H9 (cell line): ENCODE measurements around the gene TGFB1I1. TPM values are rescaled to one million over a fixed set of nuclear protein-coding genes. Genes with fewer than 3 reads are reported as not detected.

Experiments
- DNase-seq: peaks from one replicate; pipeline ENCODE4 v3.0.0-alpha.2; 2017
- H2AFZ ChIP-seq: one replicate; pipeline ENCODE4 v1.6.1; 2013; ENCODE audit warnings: mild to moderate bottlenecking, low read length, control low read depth, moderate library complexity
- H2AK5ac ChIP-seq: 2 replicates; pipeline ENCODE4 v1.6.1; 2013; ENCODE audit warnings: low read length, control low read depth, mixed read lengths; ENCODE audit not compliant: insufficient read length
- H2BK120ac ChIP-seq: one replicate; pipeline ENCODE4 v1.6.1; 2013; ENCODE audit warnings: low read depth, mild to moderate bottlenecking, low read length, control low read depth, inconsistent platforms; ENCODE audit not compliant: poor library complexity, severe bottlenecking
- H2BK12ac ChIP-seq: 2 replicates; pipeline ENCODE4 v1.6.1; 2013; ENCODE audit warnings: low read length, control low read depth, mixed read lengths, low read depth; ENCODE audit not compliant: insufficient read length
- H2BK15ac ChIP-seq: 2 replicates; pipeline ENCODE4 v1.6.1; 2013; ENCODE audit warnings: low read depth, low read length, control low read depth
- H2BK20ac ChIP-seq: one replicate; pipeline ENCODE4 v1.6.1; 2013; ENCODE audit warnings: low read depth, mild to moderate bottlenecking, low read length, control low read depth, inconsistent platforms; ENCODE audit not compliant: poor library complexity, severe bottlenecking
- H2BK5ac ChIP-seq: 2 replicates; pipeline ENCODE4 v1.6.1; 2013; ENCODE audit warnings: low read length, control low read depth, mixed read lengths; ENCODE audit not compliant: insufficient read length
- H3K14ac ChIP-seq: 2 replicates; pipeline ENCODE4 v1.6.1; 2013; ENCODE audit warnings: low read length, control low read depth; ENCODE audit not compliant: insufficient read depth
- H3K18ac ChIP-seq: 2 replicates; pipeline ENCODE4 v1.6.1; 2013; ENCODE audit warnings: low read depth, mild to moderate bottlenecking, mixed read lengths, low read length, control low read depth; ENCODE audit not compliant: insufficient read length
- H3K23ac ChIP-seq: 2 replicates; pipeline ENCODE4 v1.6.1; 2013; ENCODE audit warnings: low read length, control low read depth, mixed read lengths, low read depth; ENCODE audit not compliant: insufficient read length
- H3K23me2 ChIP-seq: 2 replicates; pipeline ENCODE4 v1.6.1; 2013; ENCODE audit warnings: low read depth, mild to moderate bottlenecking, mixed read lengths, low read length, control low read depth; ENCODE audit not compliant: insufficient read length, poor library complexity, severe bottlenecking
- H3K27ac ChIP-seq: 2 replicates; pipeline ENCODE4 v1.5.1; 2013; ENCODE audit warnings: low read length, control low read depth, mixed read lengths, low read depth; ENCODE audit not compliant: insufficient read length
- H3K27me3 ChIP-seq: 2 replicates; pipeline ENCODE4 v1.6.1; 2013; ENCODE audit warnings: low read length, control low read depth, inconsistent platforms; ENCODE audit not compliant: insufficient read depth
- H3K4ac ChIP-seq: 2 replicates; pipeline ENCODE4 v1.6.1; 2013; ENCODE audit warnings: low read depth, mild to moderate bottlenecking, control low read depth, inconsistent platforms, low read length, moderate library complexity
- H3K4me1 ChIP-seq: 2 replicates; pipeline ENCODE4 v1.6.1; 2013; ENCODE audit warnings: low read length, control low read depth, inconsistent platforms; ENCODE audit not compliant: insufficient read depth
- H3K4me2 ChIP-seq: 2 replicates; pipeline ENCODE4 v1.6.1; 2013; ENCODE audit warnings: low read length, control low read depth, mixed read lengths; ENCODE audit not compliant: insufficient read length, insufficient read depth
- H3K56ac ChIP-seq: 2 replicates; pipeline ENCODE4 v1.6.1; 2013; ENCODE audit warnings: low read depth, mild to moderate bottlenecking, mixed read lengths, low read length, control low read depth; ENCODE audit not compliant: insufficient read length
- H3K79me1 ChIP-seq: 2 replicates; pipeline ENCODE4 v1.6.1; 2013; ENCODE audit warnings: low read depth, mild to moderate bottlenecking, moderate library complexity, low read length, control low read depth, inconsistent platforms; ENCODE audit not compliant: insufficient read depth, poor library complexity, severe bottlenecking
- H3K79me2 ChIP-seq: 2 replicates; pipeline ENCODE4 v1.6.1; 2013; ENCODE audit warnings: low read length, control low read depth, inconsistent platforms; ENCODE audit not compliant: insufficient read depth
- H3K9ac ChIP-seq: 2 replicates; pipeline ENCODE4 v1.6.1; 2013; ENCODE audit warnings: low read length, control low read depth, mixed read lengths; ENCODE audit not compliant: insufficient read length; ENCODE audit errors: extremely low read depth
- H3K9me3 ChIP-seq: one replicate; pipeline ENCODE4 v1.6.1; 2013; ENCODE audit warnings: low read depth, low read length, inconsistent platforms; ENCODE audit not compliant: control insufficient read depth
- H3T11ph ChIP-seq: one replicate; pipeline ENCODE4 v1.6.1; 2013; ENCODE audit warnings: mild to moderate bottlenecking, low read length, control low read depth, inconsistent platforms
- H4K20me1 ChIP-seq: one replicate; pipeline ENCODE4 v1.6.1; 2013; ENCODE audit not compliant: control insufficient read depth, insufficient read length, insufficient read depth
- H4K5ac ChIP-seq: 2 replicates; pipeline ENCODE4 v1.6.1; 2013; ENCODE audit warnings: low read depth, mild to moderate bottlenecking, mixed read lengths, low read length, control low read depth; ENCODE audit not compliant: insufficient read length
- H4K8ac ChIP-seq: replicated peaks from 2 replicates; pipeline ENCODE4 v1.6.1; 2013; ENCODE audit warnings: low read length, control low read depth, mixed read lengths, low read depth; ENCODE audit not compliant: insufficient read length
- H4K91ac ChIP-seq: 2 replicates; pipeline ENCODE4 v1.6.1; 2013; ENCODE audit warnings: low read depth, mild to moderate bottlenecking, moderate library complexity, mixed read lengths, low read length, control low read depth; ENCODE audit not compliant: insufficient read length
- H3K27ac Mint-ChIP-seq, 3 experiments: 2 replicates in 2 of 3; 3 replicates in 1 of 3; pipeline ENCODE4 v1.8.0; 2020 to 2021; ENCODE audit warnings: mixed read lengths in 3 of 3, mild to moderate bottlenecking in 1 of 3, moderate library complexity in 1 of 3
- H3K27me3 Mint-ChIP-seq: 2 replicates; pipeline ENCODE4 v1.8.0; 2021; ENCODE audit warnings: low read depth, mild to moderate bottlenecking, moderate library complexity, mixed read lengths
- H3K36me3 Mint-ChIP-seq, 3 experiments: 2 replicates in 2 of 3; 3 replicates in 1 of 3; pipeline ENCODE4 v1.8.0; 2020 to 2021; ENCODE audit warnings: low read depth in 3 of 3, mixed read lengths in 3 of 3; ENCODE audit not compliant: insufficient read depth in 1 of 3
- H3K4me1 Mint-ChIP-seq, 2 experiments: 2 replicates each; pipeline ENCODE4 v1.8.0; 2020; ENCODE audit warnings: mixed read lengths in 2 of 2
- H3K4me3 Mint-ChIP-seq, 2 experiments: 2 replicates in 1 of 2; 3 replicates in 1 of 2; pipeline ENCODE4 v1.8.0; 2020 to 2021; ENCODE audit warnings: mild to moderate bottlenecking in 2 of 2, mixed read lengths in 2 of 2, moderate library complexity in 1 of 2
- H3K9me3 Mint-ChIP-seq, 2 experiments: 2 replicates in 1 of 2; 3 replicates in 1 of 2; pipeline ENCODE4 v1.8.0; 2020; ENCODE audit warnings: mild to moderate bottlenecking in 2 of 2, mixed read lengths in 2 of 2, moderate library complexity in 1 of 2
- WGBS: extraction: QIAGEN DNeasy Blood & Tissue Kit; methylation state at CpG from one replicate; pipeline ENCODE4 v1.1.7; 2013; ENCODE audit warnings: missing lambda C conversion rate, low lambda C conversion rate, mixed read lengths; ENCODE audit not compliant: insufficient read length; ENCODE audit errors: extremely low coverage; 5-methylcytosine and 5-hydroxymethylcytosine counted together
- total RNA-seq: library from RNA; stranded (reverse); gene quantifications from 2 replicates; pipeline ENCODE4 v1.2.1, GENCODE V29; 2021
- TF ChIP-seq, protein P1 (sequence below): fragments of 200-600 bp; sonication (generic); conservative IDR thresholded peaks from 3 replicates; pipeline ENCODE4 v1.8.0; 2021; ENCODE audit warnings: antibody characterized with exemption, mild to moderate bottlenecking

The TGFB1I1 gene
- total RNA-seq, 1 experiment from 2014 or later = 15.4 TPM

- H3K36me3 Mint-ChIP-seq = peaks cover 6 to 18% (median 11%) of the 10 kb centered on the region in 3 experiments; a peak in 6 of 7 replicates
- H4K91ac ChIP-seq = no peak overlapping the region
These were observed 32.2 kb downstream of the TGFB1I1 start for GRCh38 chr16:31504159-31504558.

More at GRCh38 chr16:31504159-31504558, 32.2 kb downstream of the TGFB1I1 start:
- H2BK15ac ChIP-seq = no peak overlapping the region
- no peaks in the 10 kb centered on the region for H3K79me1 ChIP-seq
- no peak overlapping the region for H2BK5ac ChIP-seq
- Mint-ChIP-seq H3K9me3 (no peaks in the 10 kb centered on the region), H3K27ac (no peak overlapping the region), H3K4me3 (no peak overlapping the region), H3K27me3 (no peaks in the 10 kb centered on the region), H3K4me1 (peaks cover 29 to 31% of the 10 kb centered on the region in 2 experiments)
- TF ChIP-seq, protein P1, sequence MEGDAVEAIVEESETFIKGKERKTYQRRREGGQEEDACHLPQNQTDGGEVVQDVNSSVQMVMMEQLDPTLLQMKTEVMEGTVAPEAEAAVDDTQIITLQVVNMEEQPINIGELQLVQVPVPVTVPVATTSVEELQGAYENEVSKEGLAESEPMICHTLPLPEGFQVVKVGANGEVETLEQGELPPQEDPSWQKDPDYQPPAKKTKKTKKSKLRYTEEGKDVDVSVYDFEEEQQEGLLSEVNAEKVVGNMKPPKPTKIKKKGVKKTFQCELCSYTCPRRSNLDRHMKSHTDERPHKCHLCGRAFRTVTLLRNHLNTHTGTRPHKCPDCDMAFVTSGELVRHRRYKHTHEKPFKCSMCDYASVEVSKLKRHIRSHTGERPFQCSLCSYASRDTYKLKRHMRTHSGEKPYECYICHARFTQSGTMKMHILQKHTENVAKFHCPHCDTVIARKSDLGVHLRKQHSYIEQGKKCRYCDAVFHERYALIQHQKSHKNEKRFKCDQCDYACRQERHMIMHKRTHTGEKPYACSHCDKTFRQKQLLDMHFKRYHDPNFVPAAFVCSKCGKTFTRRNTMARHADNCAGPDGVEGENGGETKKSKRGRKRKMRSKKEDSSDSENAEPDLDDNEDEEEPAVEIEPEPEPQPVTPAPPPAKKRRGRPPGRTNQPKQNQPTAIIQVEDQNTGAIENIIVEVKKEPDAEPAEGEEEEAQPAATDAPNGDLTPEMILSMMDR = no peak
- no peak overlapping the region for H2BK20ac ChIP-seq
- no peaks in the 10 kb centered on the region for H4K20me1 ChIP-seq
- no peak overlapping the region for H3K27ac ChIP-seq
- no peak overlapping the region for H2AFZ ChIP-seq
- no peak overlapping the region for H2BK12ac ChIP-seq
- no peak for DNase-seq
- H3T11ph ChIP-seq = no peak overlapping the region
- WGBS = no CpG with 5 or more reads among the region's 8 CpGs
- H3K14ac ChIP-seq = no peak overlapping the region
- no peak overlapping the region for H3K4me2 ChIP-seq
- H2AK5ac ChIP-seq = no peak overlapping the region
- H3K9me3 ChIP-seq = no peaks in the 10 kb centered on the region
- no peak overlapping the region for H3K9ac ChIP-seq
- H4K8ac ChIP-seq = no peak overlapping the region
- peaks cover 9% of the 10 kb centered on the region; the same call in 1 of the 2 replicates for H3K4me1 ChIP-seq
- no peak overlapping the region for H4K5ac ChIP-seq
- no peak overlapping the region for H3K18ac ChIP-seq
- no peaks in the 10 kb centered on the region for H3K27me3 ChIP-seq
- no peak overlapping the region for H2BK120ac ChIP-seq
- no peak overlapping the region for H3K56ac ChIP-seq
- H3K79me2 ChIP-seq = no peaks in the 10 kb centered on the region
- no peak overlapping the region for H3K4ac ChIP-seq
- no peak overlapping the region for H3K23ac ChIP-seq
- H3K23me2 ChIP-seq = peaks cover 6% of the 10 kb centered on the region
